Measurements from ENCODE around the gene TBC1D7. TPM values are rescaled to one million over a fixed set of nuclear protein-coding genes. Genes with fewer than 3 reads are reported as not detected.

TBC1D7 gene
- total RNA-seq, 2 experiments from 2014 or later: 21.3 to 23.8 TPM

DNA sequence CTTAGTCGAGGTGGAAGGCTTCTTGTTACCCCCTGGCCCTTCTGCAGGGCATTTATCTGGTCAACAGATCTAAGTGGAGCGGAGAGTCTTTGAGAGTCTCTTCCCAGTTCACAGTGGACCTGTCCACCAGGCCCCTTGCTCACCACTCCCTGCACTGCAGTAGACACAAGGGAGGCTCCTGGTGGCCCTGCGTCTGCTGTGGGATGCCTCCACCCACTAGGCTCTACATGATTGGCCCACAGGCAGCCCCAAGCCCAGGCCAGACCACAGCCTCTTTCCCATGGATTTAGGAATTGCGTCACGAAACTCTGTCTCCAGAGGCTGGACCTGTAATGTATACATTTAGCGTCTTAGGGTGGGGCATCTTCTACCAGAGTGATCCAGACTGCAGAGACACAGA is 28.4 kb downstream of the TBC1D7 start:
- no peak overlapping the region for H3K27ac Mint-ChIP-seq
- ChIA-PET CTCF (no interaction called here), POLR2A (no interaction called here)
- no peaks in the 10 kb centered on the region for H3K27me3 Mint-ChIP-seq
- no peak for TF ChIP-seq CTCF (IDR thresholded peaks at IDR 0.05)
- ATAC-seq: no peak
- peaks cover 29% of the 10 kb centered on the region for H3K4me1 Mint-ChIP-seq (ENCODE audit: low read depth)
- no peak for DNase-seq
- peaks cover 2% of the 10 kb centered on the region for H3K9me3 Mint-ChIP-seq
- intact Hi-C loops (cut with micrococcal nuclease): no loop called here
- H3K4me3 Mint-ChIP-seq: no peak overlapping the region
- H3K36me3 Mint-ChIP-seq (ENCODE audit: low read depth): peaks cover 39% of the 10 kb centered on the region

GRCh38 chr6:13299403-13299821 is 28.9 kb downstream of the TBC1D7 start:
- peaks cover 24% of the 10 kb centered on the region for H3K4me1 Mint-ChIP-seq (ENCODE audit: low read depth)
- no peak overlapping the region for H3K27ac Mint-ChIP-seq
- no peak overlapping the region for H3K4me3 Mint-ChIP-seq
- H3K36me3 Mint-ChIP-seq (ENCODE audit: low read depth): peaks cover 43% of the 10 kb centered on the region
- ChIA-PET CTCF (no interaction called here), POLR2A (interaction anchor here (1.0 kb wide), 1 partner anchor 41 kb away, joined by 3 read pairs; no protein-coding TSS in a partner anchor)
- no peak for TF ChIP-seq CTCF (IDR thresholded peaks at IDR 0.05)
- H3K27me3 Mint-ChIP-seq: no peaks in the 10 kb centered on the region
- ATAC-seq (no peak), DNase-seq (no peak)
- intact Hi-C loops (cut with micrococcal nuclease): no loop called here
- H3K9me3 Mint-ChIP-seq: peaks cover 2% of the 10 kb centered on the region

GRCh38 chr6:13298446-13298845 is 29.9 kb downstream of the TBC1D7 start:
- no peak overlapping the region for H3K4me3 Mint-ChIP-seq
- ChIA-PET CTCF (no interaction called here), POLR2A (no interaction called here)
- intact Hi-C loops (cut with micrococcal nuclease): no loop called here
- H3K9me3 Mint-ChIP-seq: peaks cover 2% of the 10 kb centered on the region
- no peak for TF ChIP-seq CTCF (IDR thresholded peaks at IDR 0.05)
- peaks cover 15% of the 10 kb centered on the region for H3K4me1 Mint-ChIP-seq (ENCODE audit: low read depth)
- H3K36me3 Mint-ChIP-seq (ENCODE audit: low read depth): peaks cover 45% of the 10 kb centered on the region
- ATAC-seq: no peak
- no peak for DNase-seq
- H3K27ac Mint-ChIP-seq: no peak overlapping the region
- H3K27me3 Mint-ChIP-seq: no peaks in the 10 kb centered on the region

DNA sequence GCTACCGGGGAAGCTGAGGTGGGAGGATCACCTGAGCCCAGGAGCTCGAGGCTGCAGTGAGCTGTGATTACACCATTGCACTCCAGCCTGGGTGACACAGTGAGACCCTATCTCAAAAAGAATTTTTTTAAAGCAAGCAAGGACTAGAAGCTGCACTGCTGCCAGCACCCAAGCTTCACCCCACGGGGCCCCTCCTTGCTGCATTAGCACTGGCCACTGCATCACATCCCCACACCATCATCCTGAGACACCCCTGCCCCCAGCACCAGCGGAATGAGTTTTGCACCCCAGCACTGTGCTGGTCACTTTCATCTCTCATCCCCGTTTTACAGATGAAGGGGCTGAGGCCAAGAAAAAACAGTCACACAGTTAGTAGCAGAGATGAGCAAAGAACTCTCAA is 30.9 kb downstream of the TBC1D7 start:
- Mint-ChIP-seq H3K9me3 (no peaks in the 10 kb centered on the region), H3K27me3 (no peaks in the 10 kb centered on the region), H3K27ac (no peak overlapping the region), H3K4me3 (no peak overlapping the region), H3K36me3 (ENCODE audit: low read depth) (peaks cover 41% of the 10 kb centered on the region), H3K4me1 (ENCODE audit: low read depth) (peaks cover 4% of the 10 kb centered on the region)
- no peak for ATAC-seq
- DNase-seq: no peak
- intact Hi-C loops (cut with micrococcal nuclease): no loop called here
- no peak for TF ChIP-seq CTCF (IDR thresholded peaks at IDR 0.05)
- ChIA-PET POLR2A (interaction anchor here (1.6 kb wide), 1 partner anchor 31 kb away, joined by 5 read pairs; the partner anchor contains the start of gene TBC1D7), CTCF (no interaction called here)

DNA sequence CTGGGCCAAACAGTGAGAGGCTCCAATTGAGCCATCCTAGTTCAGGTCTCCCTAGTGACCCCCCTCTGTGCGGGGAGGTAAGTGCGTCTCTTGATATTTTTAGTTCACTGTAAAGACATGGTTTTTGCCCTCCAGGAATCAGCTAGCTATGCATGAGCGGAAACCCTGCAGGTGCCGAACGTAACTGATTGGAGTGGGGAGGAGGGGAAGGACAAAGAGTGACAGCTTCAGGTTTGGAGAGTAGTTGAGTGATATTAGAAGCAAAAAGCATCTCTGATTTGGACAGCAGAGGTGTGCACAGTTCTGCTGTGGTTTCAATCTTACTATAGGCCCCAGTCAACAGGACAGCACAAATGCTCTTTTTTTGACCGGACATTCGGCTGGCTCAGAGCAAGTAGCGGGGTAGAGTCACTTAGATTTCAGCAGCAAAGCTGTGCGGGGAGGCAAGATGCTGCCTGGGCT is 31.8 kb downstream of the TBC1D7 start:
- intact Hi-C loops (cut with micrococcal nuclease): no loop called here
- no peak for TF ChIP-seq CTCF (IDR thresholded peaks at IDR 0.05)
- Mint-ChIP-seq H3K36me3 (ENCODE audit: low read depth) (peaks cover 44% of the 10 kb centered on the region), H3K4me1 (ENCODE audit: low read depth) (no peaks in the 10 kb centered on the region), H3K27me3 (no peaks in the 10 kb centered on the region), H3K9me3 (no peaks in the 10 kb centered on the region), H3K4me3 (no peak overlapping the region), H3K27ac (no peak overlapping the region)
- ChIA-PET CTCF (no interaction called here), POLR2A (interaction anchor here (0.6 to 1.6 kb wide), 2 partner anchors 27 to 32 kb away, joined by 4 to 5 read pairs; partner anchors contain the start of gene TBC1D7)
- ATAC-seq: no peak
- DNase-seq: no peak

Measured in activated CD8-positive, alpha-beta T cell treated with anti-CD3 and anti-CD28 coated beads for 36 hours (primary cell).